Urothelium cell line (cell line): ENCODE measurements around the gene ATPAF2.

Source experiments
- DNase-seq: peaks from one replicate; pipeline ENCODE4 v3.0.0; 2011; ENCODE audit warnings: low spot score, mixed read lengths
- FAIRE-seq: peaks from 2 replicates; lab custom pipeline; 2011; peaks lifted over from hg19 to GRCh38; lab: Jason Lieb, UNC

The ATPAF2 gene

DNA sequence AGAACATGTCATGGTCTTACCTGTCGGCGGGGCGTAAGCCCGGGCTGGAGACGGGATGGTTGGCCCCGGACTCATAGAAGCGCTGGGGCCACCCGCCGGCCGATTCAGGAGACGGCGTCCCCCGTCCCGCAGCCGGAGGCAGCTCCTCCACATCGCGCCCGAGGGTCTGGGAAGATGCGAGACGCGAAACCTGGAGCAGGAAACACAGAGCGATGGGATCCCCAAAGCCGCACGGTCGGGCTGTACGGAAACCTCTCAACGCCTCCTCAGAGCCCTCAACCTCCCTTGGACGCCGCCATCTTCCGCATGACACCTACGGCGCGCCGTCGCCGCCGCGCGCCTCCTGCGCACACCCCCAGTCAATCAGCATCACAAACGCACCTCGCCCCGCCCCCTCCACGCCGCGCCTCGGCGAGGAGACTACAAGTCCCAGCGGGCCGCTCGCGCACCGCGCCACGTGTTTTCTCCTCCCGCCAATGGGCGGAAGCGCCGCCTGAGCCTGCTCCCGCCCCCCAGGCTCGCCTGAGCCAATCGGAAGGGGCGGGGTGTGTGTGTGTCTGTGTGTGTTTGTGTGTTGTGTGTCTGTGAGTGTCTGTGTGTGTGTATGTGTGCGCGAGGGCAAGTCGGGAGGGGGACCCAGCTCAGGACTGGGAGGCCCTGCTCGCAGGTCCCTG lies at the start of gene ATPAF2, which contains the start of gene GID4:
Gene ATPAF2 (minus strand): TSS at position 308 of the 674 bp plus-strand sequence. CDS start 155 bp downstream, at position 153.
Gene GID4 (plus strand): TSS at position 548 of the 674 bp plus-strand sequence. CDS start 57 bp downstream, at position 605.
- FAIRE-seq (peak; percentile 92), DNase-seq (peak; percentile 99)

DNA sequence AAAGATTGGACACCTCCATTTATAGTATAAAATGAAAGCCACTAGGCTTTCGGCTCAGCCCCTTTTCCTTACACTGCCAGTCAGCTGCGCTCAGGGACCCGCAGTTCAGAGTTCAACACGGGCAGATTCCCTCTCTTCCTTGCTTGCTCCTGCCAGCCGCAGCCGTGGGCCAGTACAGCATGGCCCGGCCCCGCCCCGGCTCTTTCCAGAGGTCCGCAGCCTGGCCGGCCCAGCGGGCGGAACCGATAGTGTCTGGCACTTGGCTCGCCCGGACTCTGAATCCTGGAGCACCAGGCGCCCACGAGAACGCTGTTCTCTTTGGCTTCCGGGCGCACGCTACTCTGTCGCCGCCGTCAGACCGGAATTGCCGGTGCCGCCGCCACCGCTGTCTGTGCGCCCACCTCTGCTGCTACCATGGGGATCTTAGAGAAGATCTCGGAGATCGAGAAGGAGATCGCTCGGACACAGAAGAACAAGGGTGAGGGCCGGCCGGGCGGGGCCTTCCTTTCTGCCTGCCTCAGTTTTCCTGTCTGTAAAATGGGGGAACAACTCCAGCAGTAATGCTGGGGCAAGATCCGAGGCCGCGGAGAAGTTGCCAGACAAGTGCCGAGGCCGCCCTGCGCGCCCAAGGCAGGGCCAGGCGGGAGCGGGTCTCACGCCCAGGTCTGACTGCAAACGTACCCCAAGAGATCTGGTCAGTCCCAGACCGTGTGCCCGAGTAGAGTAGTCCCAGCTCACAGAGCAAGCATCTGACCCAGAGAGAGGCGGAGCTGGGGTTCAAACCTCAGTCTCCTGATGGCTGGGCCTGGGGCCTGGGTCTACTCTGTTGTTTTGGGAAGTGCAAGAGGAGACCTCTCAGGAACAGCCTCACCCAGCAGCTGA lies 48.9 kb upstream of the ATPAF2 start, which contains the start of gene DRG2:
Gene DRG2 (plus strand): TSS at position 339 of the 882 bp plus-strand sequence. CDS start 76 bp downstream, at position 415.
- DNase-seq = peak; percentile 96
- FAIRE-seq = no peak

DNA sequence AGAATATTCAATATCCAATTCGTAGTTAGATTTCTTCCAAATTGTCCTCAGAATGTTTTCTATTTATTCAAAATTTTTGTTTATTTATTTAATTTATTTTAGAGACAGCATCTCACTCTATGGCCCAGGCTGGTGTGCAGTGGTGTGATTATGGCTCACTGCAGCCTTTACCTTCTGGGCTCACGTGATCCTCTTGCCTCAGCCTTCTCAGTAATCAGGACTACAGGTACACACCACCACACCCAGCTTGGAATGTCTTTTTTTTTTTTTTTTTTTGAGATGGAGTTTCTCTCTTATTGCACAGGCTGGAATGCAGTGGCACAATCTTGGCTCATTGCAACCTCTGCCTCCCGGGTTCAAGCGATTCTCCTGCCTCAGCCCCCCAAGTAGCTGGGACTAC lies 45.3 kb upstream of the ATPAF2 start:
- FAIRE-seq (no peak), DNase-seq (no peak)

DNA sequence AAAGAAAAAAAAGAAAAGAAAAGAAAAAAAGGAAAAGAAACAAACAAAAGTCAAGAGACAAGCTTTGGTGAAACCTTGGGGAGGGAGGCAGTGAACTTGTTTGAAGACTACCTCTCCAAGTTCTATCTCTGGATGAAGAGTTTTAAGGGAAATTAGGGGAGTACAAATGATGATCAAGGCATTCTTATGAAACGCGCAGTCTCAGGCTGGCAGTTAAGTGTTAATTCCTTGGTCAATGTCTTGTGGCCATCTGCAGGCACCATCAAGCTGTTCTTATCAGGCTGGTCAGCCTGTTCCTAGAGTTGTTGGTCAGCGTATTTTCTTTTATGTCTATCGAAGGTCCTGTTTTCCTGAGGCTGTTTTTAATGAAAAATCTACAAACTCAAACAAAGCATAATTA lies 40.6 kb upstream of the ATPAF2 start:
- DNase-seq (no peak), FAIRE-seq (no peak)

DNA sequence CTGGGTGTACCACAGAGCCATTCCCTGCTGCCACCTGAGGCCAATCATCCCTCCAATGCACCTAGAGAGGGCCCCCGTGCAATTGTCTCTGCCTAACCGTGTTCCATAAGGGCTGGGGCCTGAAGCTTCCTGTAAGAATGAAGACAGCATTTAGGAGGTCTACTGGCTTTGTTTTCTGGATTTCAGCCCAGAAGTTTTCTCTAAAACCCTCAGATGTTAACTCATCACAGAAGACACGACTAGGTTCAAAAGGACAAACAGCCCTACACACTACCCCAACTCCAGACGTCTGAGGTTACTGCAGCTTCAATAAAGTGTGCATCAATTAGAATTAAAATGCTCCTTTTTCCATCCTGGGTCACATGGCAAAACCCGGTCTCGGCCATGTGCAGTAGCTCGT lies 38.0 kb upstream of the ATPAF2 start:
- FAIRE-seq = no peak

DNA sequence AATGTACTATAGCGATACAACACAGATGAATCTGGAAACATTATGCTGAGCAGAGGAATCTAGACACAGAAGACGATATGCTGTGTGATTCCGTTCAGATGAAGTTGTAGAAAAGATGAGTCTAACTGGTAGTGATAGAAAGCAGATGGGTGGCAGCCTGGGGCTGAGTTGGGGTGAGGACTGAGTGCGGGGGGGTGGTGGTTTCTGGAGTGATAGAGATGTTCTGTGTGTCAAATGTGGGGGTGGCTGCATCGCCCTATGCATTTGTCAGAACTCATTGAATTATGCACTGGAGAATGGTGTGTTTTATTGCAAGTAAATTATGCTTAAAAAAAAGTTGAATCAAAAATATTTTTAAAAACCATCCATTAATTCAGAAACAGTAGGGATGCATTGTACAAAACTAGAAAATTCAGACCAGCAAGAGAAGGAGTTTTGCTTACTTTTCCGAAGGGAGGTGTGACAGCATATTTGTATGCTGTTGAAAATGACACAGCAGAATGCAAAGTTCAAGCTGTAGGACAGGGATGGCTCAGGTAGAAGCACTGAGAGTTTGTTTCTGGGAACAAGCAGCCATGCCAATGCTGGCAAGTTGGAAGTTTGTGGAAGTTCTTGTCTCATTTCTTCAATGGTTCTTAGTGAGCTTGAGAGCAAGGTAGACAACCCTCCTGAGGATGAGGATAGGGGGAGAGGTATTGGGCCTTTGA lies 35.8 kb upstream of the ATPAF2 start:
- DNase-seq (no peak), FAIRE-seq (no peak)

More for the DNA sequence above, 38.0 kb upstream of the ATPAF2 start:
- no peak for DNase-seq

DNA sequence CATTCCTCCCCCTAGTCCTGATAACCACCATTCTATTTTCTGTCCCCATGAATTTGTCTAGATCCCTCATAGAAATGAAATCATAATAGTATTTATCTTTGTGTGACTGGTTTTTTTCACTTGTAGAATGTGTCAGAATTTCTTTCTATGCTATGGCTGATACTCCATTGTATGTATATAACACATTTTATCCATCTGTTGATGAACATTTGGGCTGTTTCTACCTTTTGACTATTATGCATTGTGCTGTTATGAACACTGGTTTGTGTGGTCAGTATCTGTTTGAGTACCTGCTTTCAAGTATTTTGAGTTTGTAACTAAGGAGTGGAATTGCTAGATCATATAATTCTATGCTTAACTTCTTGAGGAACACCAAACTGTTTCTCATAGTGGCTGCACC lies 32.8 kb upstream of the ATPAF2 start:
- FAIRE-seq = no peak

DNA sequence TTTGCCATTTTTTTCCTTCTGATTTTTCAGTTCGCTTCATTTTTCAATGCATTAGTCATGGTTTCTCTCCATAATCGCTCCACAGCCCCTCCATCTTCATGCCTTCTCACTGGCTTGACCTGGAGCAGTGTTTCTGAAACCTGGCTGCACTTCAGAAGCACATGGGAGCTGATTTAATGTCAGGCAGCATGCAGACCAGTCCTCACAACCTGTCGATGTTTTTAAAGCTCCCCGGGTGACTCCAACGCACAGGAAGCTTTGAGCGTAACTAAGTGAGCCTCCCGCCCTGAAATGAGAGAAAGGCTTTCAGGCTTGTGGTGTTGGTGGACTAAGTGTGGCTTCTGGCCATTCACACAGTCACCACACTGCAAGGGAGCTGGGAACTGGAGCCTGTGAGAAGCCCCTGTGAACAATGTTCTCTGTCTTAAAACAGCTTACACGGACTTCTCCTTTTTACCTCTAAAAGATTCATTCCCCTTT lies 31.9 kb upstream of the ATPAF2 start:
- peak; percentile 16 for DNase-seq
- FAIRE-seq = no peak

More for the DNA sequence above, 32.8 kb upstream of the ATPAF2 start:
- DNase-seq = no peak

DNA sequence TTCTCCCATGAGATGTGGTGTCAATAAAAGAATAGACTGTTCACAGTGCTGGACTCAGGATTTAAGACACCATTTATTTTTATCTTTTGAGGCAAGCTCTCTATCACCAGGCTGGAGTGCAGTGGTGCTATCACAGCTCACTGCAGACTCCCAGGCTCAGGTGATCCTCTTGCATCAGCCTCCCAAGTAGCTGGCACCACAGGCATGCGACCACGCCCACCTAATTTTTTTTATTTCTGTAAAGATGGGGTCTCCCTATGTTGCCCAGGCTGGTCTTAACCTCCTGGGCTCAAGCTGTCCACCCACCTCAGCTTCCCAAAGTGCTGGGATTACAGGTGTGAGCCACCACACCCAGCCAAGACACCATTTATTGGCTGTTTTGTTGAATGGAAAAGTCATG lies 30.1 kb upstream of the ATPAF2 start:
- DNase-seq (no peak), FAIRE-seq (no peak)

DNA sequence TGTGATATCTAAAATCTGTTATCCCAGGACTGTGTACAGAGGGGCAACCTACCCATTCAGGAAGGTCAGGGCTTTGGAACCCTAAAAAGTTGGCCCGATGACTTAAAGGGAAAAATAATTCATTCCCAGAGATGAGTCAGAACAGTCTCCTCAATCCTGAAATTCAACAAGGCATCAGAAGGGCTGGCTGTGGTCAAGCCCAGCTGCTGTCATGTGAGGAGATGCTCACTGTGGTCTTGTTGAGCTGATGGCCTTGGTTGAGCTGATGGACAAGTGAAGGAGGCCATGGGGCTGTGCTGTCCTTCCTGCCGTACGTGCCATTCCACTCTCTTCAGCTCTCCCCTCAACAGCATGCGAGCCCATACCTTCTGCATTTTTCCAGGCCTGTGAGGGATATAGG lies 27.9 kb upstream of the ATPAF2 start:
- FAIRE-seq (no peak), DNase-seq (no peak)

DNA sequence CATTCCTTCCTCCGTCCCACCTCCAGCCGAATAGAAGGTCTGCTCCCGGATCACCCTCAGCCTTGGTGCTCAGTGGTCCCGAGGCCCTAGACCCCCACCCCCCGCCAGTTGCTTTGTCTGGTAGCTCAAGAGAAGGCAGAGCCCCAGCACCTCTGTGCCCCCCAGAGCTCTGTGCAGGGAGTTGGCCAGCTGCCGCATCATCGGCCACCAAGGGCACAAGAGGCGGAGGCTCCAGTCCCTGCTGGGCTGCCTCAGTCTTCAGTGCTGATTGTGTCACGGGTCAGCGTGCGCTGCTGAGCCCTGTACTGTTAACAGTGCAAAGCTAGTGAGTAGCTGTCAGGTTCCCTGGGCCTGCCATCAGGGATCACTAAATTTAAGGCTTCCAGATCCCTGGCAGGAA lies 26.6 kb upstream of the ATPAF2 start:
- no peak for DNase-seq
- FAIRE-seq = no peak

DNA sequence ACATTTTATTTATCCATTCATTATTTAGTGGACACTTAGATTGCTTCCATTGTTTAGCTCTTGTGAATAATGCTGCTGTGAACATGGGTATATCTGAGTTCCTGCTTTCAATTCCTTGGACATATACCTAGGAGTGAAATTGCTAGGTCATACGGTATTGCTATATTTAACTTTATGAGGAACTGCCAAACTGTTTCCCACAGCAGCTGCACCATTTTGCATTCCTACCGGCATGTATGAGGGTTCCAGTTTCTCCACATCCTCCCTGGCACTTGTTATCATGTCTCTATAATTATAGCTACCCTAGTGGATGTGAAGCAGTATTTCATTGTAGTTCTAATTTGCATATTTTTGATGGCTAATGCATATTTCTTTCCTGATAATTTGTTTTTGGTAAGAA lies 25.1 kb upstream of the ATPAF2 start:
- FAIRE-seq (no peak), DNase-seq (no peak)

DNA sequence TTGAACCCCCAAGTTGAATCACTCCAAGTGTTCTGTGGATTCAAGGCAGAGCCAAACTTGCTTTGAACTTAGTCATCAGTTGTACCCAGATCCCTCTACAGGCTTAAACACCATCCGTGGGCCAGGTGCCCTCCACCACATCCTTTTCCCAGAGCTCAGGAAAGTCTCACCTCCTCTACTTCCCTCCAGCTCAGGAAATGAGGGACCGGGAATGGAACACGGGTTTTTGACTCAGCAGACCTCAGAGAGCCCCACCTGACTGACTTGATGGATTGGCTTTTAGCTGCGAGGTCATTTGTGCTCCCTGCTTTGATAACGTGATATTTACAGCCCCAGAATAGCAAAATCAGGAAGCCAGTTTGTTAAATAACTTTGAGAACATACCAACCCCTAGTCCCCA lies 20.3 kb upstream of the ATPAF2 start:
- FAIRE-seq = no peak

DNA sequence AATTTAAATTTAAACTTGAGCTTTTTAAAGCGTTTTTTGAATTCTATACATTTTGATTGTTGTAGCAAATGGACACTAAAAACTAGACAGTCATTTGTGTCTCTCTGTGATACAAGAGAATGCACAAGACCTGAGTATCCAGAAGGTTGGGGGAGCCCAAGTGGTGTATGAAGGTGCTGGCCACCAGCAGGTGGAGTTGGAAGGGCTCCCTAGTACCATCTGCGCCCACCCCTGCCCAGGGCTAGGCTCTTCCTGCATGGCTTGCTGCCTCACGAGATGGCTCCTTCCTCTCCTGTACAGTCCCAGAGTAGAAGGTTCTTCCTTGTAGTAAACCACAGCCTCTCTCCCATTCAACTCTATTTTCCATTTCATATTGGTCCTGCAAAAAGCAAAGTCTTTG lies 17.2 kb upstream of the ATPAF2 start:
- FAIRE-seq (no peak), DNase-seq (no peak)

More for the DNA sequence above, 20.3 kb upstream of the ATPAF2 start:
- DNase-seq = no peak

DNA sequence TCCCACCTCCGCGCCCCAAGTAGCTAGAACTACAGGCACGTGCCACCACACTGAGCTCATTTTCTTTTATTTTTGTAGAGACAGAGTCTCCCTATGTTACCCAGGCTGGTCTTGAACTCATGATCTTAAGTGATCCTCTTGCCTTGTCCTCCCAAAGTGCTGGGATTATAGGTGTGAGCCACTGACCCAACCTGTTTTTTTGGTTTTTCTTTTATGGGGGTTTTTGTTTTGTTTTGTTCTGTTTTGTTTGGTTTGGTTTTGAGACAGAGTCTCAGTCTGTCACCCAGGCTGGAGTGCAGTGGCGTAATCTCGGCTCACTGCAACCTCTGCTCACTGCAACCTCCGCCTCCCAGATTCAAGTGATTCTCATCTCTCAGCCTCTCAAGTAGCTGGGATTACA lies 16.6 kb upstream of the ATPAF2 start:
- no peak for DNase-seq
- FAIRE-seq = no peak

DNA sequence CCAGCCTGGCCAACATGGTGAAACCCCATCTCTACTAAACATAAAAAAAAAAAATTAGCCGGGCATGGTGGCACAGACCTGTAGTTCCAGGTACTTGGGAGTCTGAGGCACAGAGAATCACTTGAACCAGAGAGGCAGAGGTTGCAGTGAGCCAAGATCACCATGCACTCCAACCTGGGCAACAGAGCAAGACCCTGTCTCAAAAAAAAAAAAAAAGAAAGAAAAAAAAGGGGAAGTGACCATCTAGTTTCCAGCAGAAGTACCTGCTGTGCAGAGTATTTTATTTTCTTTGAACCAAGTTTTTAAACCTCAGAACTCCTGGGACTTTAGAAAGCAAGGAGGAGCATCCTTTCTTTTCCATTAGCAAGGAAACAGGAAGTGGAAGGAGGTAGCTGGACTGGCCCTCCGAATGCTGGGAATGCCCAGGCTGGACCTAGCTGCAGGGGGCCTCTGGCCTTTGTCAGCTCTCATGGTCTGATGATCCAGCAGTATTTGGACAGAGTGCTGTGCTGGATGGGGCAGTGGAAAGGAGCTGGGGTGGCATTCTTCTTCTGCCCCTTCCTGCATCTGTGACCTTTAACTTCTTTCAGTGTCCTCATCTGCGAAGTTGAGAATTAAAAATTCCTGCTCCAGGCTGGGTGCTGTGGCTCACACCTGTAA lies 6.9 kb upstream of the ATPAF2 start:
- no peak for DNase-seq
- FAIRE-seq = no peak

DNA sequence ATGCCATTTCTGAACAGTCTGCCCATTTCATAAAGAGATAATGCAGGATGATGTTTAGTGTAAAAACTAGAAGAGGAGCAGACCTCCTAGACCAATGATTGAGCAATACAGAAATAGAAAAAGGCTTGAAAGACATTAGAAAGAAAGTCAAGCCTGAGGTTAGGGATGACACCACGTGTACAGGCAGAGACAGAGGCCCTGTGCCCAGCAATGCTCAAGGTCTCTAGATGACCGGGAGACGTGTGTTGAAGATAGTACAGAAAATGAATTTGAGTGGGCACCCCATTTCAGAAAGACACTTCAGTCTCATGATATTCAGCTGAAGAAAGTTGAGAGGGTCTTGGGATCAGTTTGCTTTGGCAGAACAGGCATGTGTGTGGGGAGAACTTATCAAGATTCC lies 5.6 kb upstream of the ATPAF2 start:
- no peak for FAIRE-seq
- DNase-seq = no peak

DNA sequence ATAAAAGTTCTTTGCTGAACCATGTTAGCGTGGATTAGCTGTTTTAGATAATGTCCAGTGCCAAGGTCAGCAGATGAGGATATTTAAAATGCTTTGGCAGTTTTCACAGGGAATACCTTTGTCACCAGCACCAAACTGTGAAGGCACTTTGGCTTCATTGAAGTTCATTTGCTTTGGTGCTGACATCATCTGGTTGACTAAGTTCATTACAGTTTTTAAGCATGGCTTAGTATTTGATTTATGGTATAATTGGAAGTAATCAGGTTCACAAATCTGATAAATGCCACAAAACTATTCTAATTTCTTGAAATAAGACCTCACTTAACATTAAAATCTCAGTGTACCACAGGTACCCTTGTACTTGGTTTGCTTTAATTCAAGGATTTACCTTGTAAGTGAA lies 4.5 kb upstream of the ATPAF2 start:
- FAIRE-seq (no peak), DNase-seq (no peak)

DNA sequence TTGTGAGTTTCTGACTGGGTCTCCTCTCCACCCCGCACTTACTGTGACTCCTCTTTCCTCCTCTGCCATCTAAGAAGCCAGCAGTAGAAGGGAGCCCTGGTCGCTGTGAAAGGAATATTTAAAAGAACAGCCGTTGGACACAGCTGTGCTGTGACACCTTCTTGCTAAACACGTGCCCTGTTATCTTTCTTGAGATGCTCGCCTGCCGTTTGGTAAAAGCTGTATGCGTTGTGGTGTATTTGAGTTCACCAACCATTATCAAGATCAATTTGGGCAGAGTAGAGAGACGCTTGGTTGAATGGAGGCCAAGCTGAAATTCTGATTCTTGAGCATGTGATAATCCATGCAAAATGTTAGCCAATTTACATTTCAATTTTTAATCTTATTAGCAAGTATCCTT lies 4.0 kb upstream of the ATPAF2 start:
- FAIRE-seq (no peak), DNase-seq (no peak)

DNA sequence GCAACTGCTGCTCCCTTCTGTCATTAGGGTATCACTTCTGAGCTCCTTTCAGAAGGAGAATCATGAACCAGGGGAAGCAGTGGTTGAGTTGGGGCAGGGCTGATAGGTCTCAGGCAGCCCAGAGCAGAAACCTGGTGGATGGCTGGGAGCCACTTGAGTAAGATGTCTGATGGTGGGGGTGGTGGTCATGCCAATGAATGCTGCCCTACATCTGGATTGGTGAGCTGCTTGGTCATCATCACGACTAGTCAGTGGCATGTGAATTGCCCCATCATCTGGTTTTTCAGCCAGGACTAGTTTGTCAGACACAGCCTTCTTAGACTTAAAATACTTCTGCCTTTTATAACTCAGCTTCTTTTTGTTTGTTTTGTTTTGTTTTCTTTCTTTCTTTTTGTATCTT lies 2.8 kb upstream of the ATPAF2 start:
- no peak for DNase-seq
- no peak for FAIRE-seq
